Measurements from ENCODE around the gene LRCH3. TPM values are rescaled to one million over a fixed set of nuclear protein-coding genes. Genes with fewer than 3 reads are reported as not detected.

Gene LRCH3
- total RNA-seq, 4 donors from 2014 or later = 19.2 to 69.3 (median 28.3) TPM

DNA sequence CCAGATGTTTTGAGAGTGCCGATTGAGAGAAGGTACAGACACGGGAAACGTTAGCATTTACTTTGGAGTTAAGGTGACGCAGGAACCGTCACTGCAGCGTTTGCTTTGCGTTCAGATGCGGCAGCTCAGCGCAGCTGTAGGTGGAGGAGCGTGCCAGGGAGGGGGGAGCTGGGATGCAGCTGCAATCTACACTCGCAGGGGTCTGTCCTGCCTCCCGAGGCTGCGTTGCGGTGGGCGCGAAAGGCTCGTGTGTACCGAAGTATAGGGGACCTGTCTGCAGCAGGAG lies 41.8 kb upstream of the LRCH3 start:
- TF ChIP-seq, protein P1, sequence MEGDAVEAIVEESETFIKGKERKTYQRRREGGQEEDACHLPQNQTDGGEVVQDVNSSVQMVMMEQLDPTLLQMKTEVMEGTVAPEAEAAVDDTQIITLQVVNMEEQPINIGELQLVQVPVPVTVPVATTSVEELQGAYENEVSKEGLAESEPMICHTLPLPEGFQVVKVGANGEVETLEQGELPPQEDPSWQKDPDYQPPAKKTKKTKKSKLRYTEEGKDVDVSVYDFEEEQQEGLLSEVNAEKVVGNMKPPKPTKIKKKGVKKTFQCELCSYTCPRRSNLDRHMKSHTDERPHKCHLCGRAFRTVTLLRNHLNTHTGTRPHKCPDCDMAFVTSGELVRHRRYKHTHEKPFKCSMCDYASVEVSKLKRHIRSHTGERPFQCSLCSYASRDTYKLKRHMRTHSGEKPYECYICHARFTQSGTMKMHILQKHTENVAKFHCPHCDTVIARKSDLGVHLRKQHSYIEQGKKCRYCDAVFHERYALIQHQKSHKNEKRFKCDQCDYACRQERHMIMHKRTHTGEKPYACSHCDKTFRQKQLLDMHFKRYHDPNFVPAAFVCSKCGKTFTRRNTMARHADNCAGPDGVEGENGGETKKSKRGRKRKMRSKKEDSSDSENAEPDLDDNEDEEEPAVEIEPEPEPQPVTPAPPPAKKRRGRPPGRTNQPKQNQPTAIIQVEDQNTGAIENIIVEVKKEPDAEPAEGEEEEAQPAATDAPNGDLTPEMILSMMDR (IDR thresholded peaks at IDR 0.05) = no peak
- no peak for TF ChIP-seq POLR2AphosphoS5 (IDR thresholded peaks at IDR 0.05)
- no peak for TF ChIP-seq EP300 (IDR thresholded peaks at IDR 0.05)
- no peak for TF ChIP-seq POLR2A (IDR thresholded peaks at IDR 0.05)
- no peaks in the 10 kb centered on the region for H3K27me3 ChIP-seq
- no peaks in the 10 kb centered on the region for H3K9me3 ChIP-seq
- DNase-seq (ENCODE audit: low spot score in 2 of 2) = no peak
- peaks cover 24% of the 10 kb centered on the region for H3K4me1 ChIP-seq
- peak overlapping the region; percentile 98 for H3K27ac ChIP-seq
- H3K4me3 ChIP-seq = peak overlapping the region; percentile 92
- WGBS = 0% methylated on average over 13 of the region's 18 CpGs
- no peaks in the 10 kb centered on the region for H3K36me3 ChIP-seq

DNA sequence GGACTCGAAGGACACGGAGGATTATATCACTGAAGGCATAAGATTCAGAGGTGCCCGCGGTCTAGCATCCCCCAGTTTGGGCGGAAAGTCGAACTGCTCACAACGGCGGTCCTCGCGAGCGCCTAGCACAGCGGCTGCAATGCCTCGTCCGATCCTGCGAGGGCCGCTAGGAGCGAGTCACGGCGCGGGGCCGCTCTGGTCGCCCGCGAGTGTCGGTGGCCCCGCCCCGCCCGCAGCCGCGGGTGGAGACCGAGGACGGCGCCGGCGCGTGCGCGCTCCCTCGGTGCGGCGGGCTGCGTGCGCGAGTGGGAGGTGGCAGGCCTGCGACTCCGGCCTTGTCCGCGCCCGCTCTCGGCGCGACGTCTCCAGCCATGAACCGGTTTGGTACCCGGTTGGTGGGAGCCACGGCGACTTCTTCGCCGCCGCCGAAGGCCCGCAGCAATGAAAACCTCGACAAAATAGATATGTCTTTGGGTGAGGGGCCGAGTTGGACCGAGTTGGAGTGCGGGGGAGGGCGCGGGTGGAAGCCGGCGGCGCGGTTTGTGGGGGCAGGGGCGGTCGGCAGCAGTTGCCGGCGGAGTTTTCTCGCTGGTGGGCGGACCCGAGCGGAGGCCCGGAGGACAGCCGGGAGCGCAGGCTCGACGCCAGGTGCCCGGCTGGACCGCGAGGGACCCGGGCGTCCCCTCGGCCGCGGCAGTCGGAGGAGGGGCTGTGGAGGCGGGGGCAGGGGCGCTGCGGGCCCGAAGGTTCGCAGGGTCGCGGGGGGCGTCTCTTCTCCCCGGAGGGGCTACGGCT lies 41.3 kb upstream of the LRCH3 start, which contains the start of gene FYTTD1:
Gene FYTTD1 (plus strand): TSS at position 283 of the 795 bp plus-strand sequence. CDS start 89 bp downstream, at position 372.
- Histone ChIP-seq H3K27me3 (no peaks in the 10 kb centered on the region), H3K4me3 (peak within 1 kb of the TSS; percentile 92), H3K36me3 (no peaks in the 10 kb centered on the region), H3K4me1 (peaks cover 24% of the 10 kb centered on the region), H3K27ac (peak within 1 kb of the TSS; percentile 98), H3K9me3 (no peaks in the 10 kb centered on the region)
- peak; percentile 91 to 93 for DNase-seq (ENCODE audit: low spot score in 2 of 2)
- WGBS = 0% methylated on average over 35 of the region's 104 CpGs
- no peak for TF ChIP-seq EP300 (IDR thresholded peaks at IDR 0.05)
- TF ChIP-seq, protein P1 (IDR thresholded peaks at IDR 0.05) = peak; percentile 27 to 62
- TF ChIP-seq POLR2A (IDR thresholded peaks at IDR 0.05) = peak in 1 of 2 donors; percentile 69

DNA sequence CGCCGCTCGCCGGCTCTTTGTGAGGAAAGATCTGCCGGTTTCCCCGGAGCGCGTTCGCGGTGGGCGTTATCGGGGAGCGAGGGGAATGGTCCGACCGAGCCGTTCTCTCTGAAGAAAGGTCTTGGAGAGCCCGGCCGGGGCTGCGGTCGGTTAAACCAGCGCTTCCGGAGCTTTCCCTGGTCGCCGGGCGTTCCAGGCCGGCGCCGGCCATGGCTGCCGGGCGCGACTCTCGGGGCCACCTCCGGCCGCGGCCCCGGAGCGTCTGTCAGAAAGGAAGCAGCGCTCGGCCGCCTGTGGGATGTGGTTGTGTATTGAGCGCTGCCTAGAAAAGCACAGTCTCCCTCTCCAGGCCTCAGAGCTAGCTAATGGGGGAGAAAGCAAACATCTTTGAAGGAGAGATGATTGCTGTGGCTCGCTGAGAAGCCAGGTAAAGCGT lies 40.6 kb upstream of the LRCH3 start:
- Histone ChIP-seq H3K9me3 (no peaks in the 10 kb centered on the region), H3K4me1 (peaks cover 24% of the 10 kb centered on the region), H3K27me3 (no peaks in the 10 kb centered on the region), H3K27ac (peak overlapping the region; percentile 98), H3K4me3 (peak overlapping the region; percentile 92), H3K36me3 (no peaks in the 10 kb centered on the region)
- 1% methylated on average over 10 of the region's 43 CpGs for WGBS
- TF ChIP-seq, protein P1 (IDR thresholded peaks at IDR 0.05) = peak in 1 of 2 donors; percentile 8
- TF ChIP-seq POLR2A (IDR thresholded peaks at IDR 0.05) = no peak
- DNase-seq (ENCODE audit: low spot score in 2 of 2) = peak; percentile 77 to 84

DNA sequence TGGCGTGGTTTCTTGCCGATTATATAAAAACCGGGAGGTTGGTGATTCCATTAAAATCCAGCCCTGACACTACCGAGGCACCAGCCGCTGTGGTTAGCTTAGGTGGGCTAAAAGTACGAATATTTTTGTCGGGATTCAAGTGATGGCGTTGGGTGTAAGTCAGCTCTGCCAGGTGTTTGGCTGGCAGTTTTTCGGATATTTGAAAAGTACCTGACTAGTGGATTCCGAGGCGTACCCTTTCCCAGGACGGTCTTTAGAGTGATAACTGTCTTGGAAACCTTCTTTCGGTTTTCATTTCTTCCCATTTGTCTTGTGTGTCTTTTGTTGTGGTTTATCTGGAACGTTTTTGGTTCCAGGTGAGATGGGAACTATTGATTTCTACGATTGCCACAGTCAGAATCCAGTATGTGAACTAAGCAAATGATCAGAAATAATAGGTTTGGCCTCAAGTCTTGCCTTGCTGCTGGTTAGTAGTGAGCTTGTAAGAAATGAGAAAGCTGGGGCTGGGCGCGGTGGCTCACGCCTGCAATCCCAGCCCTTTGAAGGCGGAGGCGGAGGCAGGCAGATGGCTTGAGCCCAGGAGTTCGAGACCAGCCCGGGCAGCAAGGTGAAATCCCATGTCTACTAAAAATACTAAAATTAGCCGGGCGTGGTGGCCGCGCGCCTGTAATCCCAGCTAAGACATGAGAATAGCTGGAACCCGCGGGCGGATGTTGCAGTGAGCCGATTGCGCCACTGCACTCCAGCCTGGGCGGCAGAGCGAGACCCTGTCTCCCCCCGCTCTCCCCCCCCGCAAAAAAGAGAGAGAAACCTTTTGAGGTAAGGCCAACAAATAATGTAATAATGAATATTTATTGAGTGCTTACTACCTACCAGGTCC lies 40.0 kb upstream of the LRCH3 start:
- 12% methylated on average over 36 of the region's 36 CpGs for WGBS
- peak overlapping the region; percentile 98 for H3K27ac ChIP-seq
- peak overlapping the region; percentile 92 for H3K4me3 ChIP-seq
- H3K9me3 ChIP-seq = no peaks in the 10 kb centered on the region
- TF ChIP-seq EP300 (IDR thresholded peaks at IDR 0.05) = no peak
- TF ChIP-seq, protein P1 (IDR thresholded peaks at IDR 0.05) = no peak
- peak in 1 of 2 donors; percentile 20 for TF ChIP-seq POLR2A (IDR thresholded peaks at IDR 0.05)
- peak in 1 of 3 donors; percentile 12 for TF ChIP-seq POLR2AphosphoS5 (IDR thresholded peaks at IDR 0.05)
- peak; percentile 84 to 86 for DNase-seq (ENCODE audit: low spot score in 2 of 2)
- H3K36me3 ChIP-seq = no peaks in the 10 kb centered on the region
- peaks cover 26% of the 10 kb centered on the region for H3K4me1 ChIP-seq
- no peaks in the 10 kb centered on the region for H3K27me3 ChIP-seq

DNA sequence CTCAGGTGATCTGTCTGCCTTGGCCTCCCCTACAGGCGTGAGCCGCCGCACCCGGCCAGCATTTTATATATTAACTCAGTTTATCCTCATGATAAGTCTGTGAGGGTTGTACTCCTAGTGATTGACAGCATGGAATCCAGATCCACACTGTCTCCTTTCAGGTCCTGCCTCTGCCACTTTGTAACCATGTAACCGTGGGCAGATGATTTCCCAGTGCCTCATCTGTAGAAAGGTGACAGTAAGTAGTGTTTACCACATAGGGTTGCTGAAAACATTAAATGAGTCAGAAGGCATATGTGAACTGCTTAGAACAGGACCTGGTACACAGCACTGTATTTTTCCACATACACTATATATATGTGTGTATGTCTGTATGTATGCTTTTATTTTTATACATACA lies 38.9 kb upstream of the LRCH3 start:
- Histone ChIP-seq H3K27ac (peak overlapping the region; percentile 98), H3K9me3 (no peaks in the 10 kb centered on the region), H3K27me3 (no peaks in the 10 kb centered on the region), H3K36me3 (no peaks in the 10 kb centered on the region), H3K4me3 (peak overlapping the region; percentile 92), H3K4me1 (peaks cover 25% of the 10 kb centered on the region)
- TF ChIP-seq POLR2AphosphoS5 (IDR thresholded peaks at IDR 0.05) = no peak
- TF ChIP-seq, protein P1 (IDR thresholded peaks at IDR 0.05) = no peak
- TF ChIP-seq POLR2A (IDR thresholded peaks at IDR 0.05) = no peak
- no peak for TF ChIP-seq EP300 (IDR thresholded peaks at IDR 0.05)
- WGBS = 89% methylated on average over 5 of the region's 5 CpGs
- DNase-seq (ENCODE audit: low spot score in 2 of 2) = no peak
